Mammary epithelial cell (primary cell): ENCODE measurements around the gene MSI2.

Experiments
- CTCF ChIP-seq, 2 donors: IDR thresholded peaks in 1 of 2; conservative IDR thresholded peaks in 1 of 2; 2 replicates each; pipeline ENCODE4 v1.5.1; 2011 to 2012; ENCODE audit warnings: inconsistent platforms in 2 of 2, low read length in 2 of 2, mild to moderate bottlenecking in 2 of 2, control low read depth in 1 of 2, low read depth in 1 of 2; ENCODE audit not compliant: insufficient read depth in 1 of 2; ENCODE audit errors: extremely low read depth in 1 of 2
- EZH2 ChIP-seq: IDR thresholded peaks from 2 replicates; pipeline ENCODE4 v1.6.1; 2012; ENCODE audit warnings: low read length, inconsistent platforms, borderline replicate concordance

- no peak for TF ChIP-seq CTCF (conservative IDR thresholded peaks at IDR 0.05 in 1 of 2, IDR thresholded peaks at IDR 0.05 in 1 of 2; ENCODE audit: extremely low read depth in 1 of 2, insufficient read depth in 1 of 2, low read depth in 1 of 2, low read length in 2 of 2)
- no peak for TF ChIP-seq EZH2
These were observed 9.1 kb upstream of the MSI2 start for GRCh38 chr17:57247261-57247660.
